ENCODE data around the gene TMEM101. TPM values are rescaled to one million over a fixed set of nuclear protein-coding genes. Genes with fewer than 3 reads are reported as not detected.
A peak's percentile ranks its signal among the peaks of the same experiment; 100 is the strongest.

Gene TMEM101
- total and polyA plus RNA-seq, 10 of the 15 experiments (the other 5 are each of a cell fraction or from before 2014, with no cell fraction given) = 18.4 to 72.5 (median 35.9) TPM

- no peak for ATAC-seq
- Histone ChIP-seq H2AFZ (ENCODE audit: control insufficient read depth, low read depth, low read length) (no peak overlapping the region), H3K27me3 (replicated peaks in 1 of 2; ENCODE audit: control insufficient read depth in 2 of 2, insufficient read depth in 2 of 2, low read length in 1 of 2) (no peaks in the 10 kb centered on the region), H3K79me2 (ENCODE audit: control insufficient read depth, insufficient read depth, low read length) (peaks cover 64% of the 10 kb centered on the region), H3K4me2 (ENCODE audit: control insufficient read depth, insufficient read depth) (no peak overlapping the region), H4K20me1 (ENCODE audit: control insufficient read depth, insufficient read depth) (no peaks in the 10 kb centered on the region), H3K36me3 (ENCODE audit: control insufficient read depth in 2 of 2, insufficient read depth in 2 of 2, low read length in 1 of 2) (peaks cover 6 to 20% of the 10 kb centered on the region in 2 experiments), H3K4me1 (ENCODE audit: control insufficient read depth, insufficient read depth, low read length) (no peaks in the 10 kb centered on the region), H3K9me3 (replicated peaks; ENCODE audit: control insufficient read depth, insufficient read depth, low read length) (no peaks in the 10 kb centered on the region), H3K9ac (ENCODE audit: control insufficient read depth, insufficient read depth, low read length) (no peak overlapping the region), H3K27ac (ENCODE audit: control insufficient read depth, insufficient read depth) (no peak overlapping the region), H3K4me3 (peak overlapping the region; percentile 41; the same call in 1 of the 2 replicates)
- intact Hi-C loops (cut with micrococcal nuclease; ENCODE audit: unreplicated experiment) (no loop called here), in situ Hi-C loops (cut with MboI) (no loop called here)
- TF ChIP-seq ZNF217 (IDR thresholded peaks at IDR 0.05) (no peak), SREBF1 (IDR thresholded peaks at IDR 0.05; ENCODE audit: low read length) (no peak), CHD1 (IDR thresholded peaks at IDR 0.05; ENCODE audit: low read depth, low read length) (no peak), MTA3 (IDR thresholded peaks at IDR 0.05; ENCODE audit: borderline replicate concordance, low read length) (no peak), ZZZ3 (IDR thresholded peaks at IDR 0.05; ENCODE audit: control insufficient read depth, insufficient read length, low read depth) (no peak), SRF (IDR thresholded peaks at IDR 0.05; ENCODE audit: low read depth in 2 of 2, low read length in 2 of 2) (no peak)
- ChIA-PET RAD21 (ENCODE audit: unreplicated experiment) (interaction anchor here (0.7 to 1.4 kb wide), 2 partner anchors 61 to 439 kb away, joined by 3 read pairs; partner anchors contain the start of gene HDAC5), CTCF (interaction anchor here (0.6 to 1.7 kb wide), 6 partner anchors 21 to 153 kb away, joined by 3 to 6 read pairs (median 4); no protein-coding TSS in a partner anchor), SMC1A (ENCODE audit: uncharacterized antibody, unreplicated experiment) (interaction anchor here (1.0 to 1.2 kb wide), 2 partner anchors 20 to 53 kb away, joined by 3 to 4 read pairs; no protein-coding TSS in a partner anchor), POLR2A (no interaction called here)
- no peak for FAIRE-seq
- WGBS (ENCODE audit: insufficient coverage, insufficient replicate concordance, low lambda C conversion rate, missing lambda C conversion rate) = 98% methylated on average over 15 of the region's 15 CpGs
- BruUV-seq (replicated peaks) = no TSS peak
- DNase-seq (ENCODE audit: low read depth, low spot score) = no peak
Measured at GRCh38 chr17:44062871-44063270, 48.1 kb upstream of the TMEM101 start.

GRCh38 chr17:44061446-44061845, 46.7 kb upstream of the TMEM101 start:
- intact Hi-C loops (cut with micrococcal nuclease; ENCODE audit: unreplicated experiment) = no loop called here
- peaks cover 8 to 20% of the 10 kb centered on the region in 2 experiments for H3K36me3 ChIP-seq (ENCODE audit: control insufficient read depth in 2 of 2, insufficient read depth in 2 of 2, low read length in 1 of 2)
- no peak overlapping the region for H3K4me3 ChIP-seq
- no peak overlapping the region for H3K27ac ChIP-seq (ENCODE audit: control insufficient read depth, insufficient read depth)
- H3K4me2 ChIP-seq (ENCODE audit: control insufficient read depth, insufficient read depth) = no peak overlapping the region
- POLR2A ChIA-PET = interaction anchor here (0.6 kb wide), 4 partner anchors 20 to 1066 kb away, joined by 3 to 5 read pairs (median 4); no protein-coding TSS in a partner anchor
- FAIRE-seq (no peak), ATAC-seq (no peak), DNase-seq (ENCODE audit: low read depth, low spot score) (no peak)
- WGBS (ENCODE audit: insufficient coverage, insufficient replicate concordance, low lambda C conversion rate, missing lambda C conversion rate) = 100% methylated on average over 1 of the region's 1 CpG
- in situ Hi-C loops (cut with MboI) = no loop called here
- H4K20me1 ChIP-seq (ENCODE audit: control insufficient read depth, insufficient read depth) = no peaks in the 10 kb centered on the region
- CTCF ChIA-PET = interaction anchor here (1.6 to 2.5 kb wide), 4 partner anchors 18 to 152 kb away, joined by 4 to 6 read pairs (median 6); no protein-coding TSS in a partner anchor
- RAD21 ChIA-PET (ENCODE audit: unreplicated experiment) = interaction anchor here (0.6 kb wide), 1 partner anchor 81 kb away, joined by 3 read pairs; no protein-coding TSS in a partner anchor
- no peaks in the 10 kb centered on the region for H3K27me3 ChIP-seq (replicated peaks in 1 of 2; ENCODE audit: control insufficient read depth in 2 of 2, insufficient read depth in 2 of 2, low read length in 1 of 2)
- no peaks in the 10 kb centered on the region for H3K9me3 ChIP-seq (replicated peaks; ENCODE audit: control insufficient read depth, insufficient read depth, low read length)
- no peak overlapping the region for H2AFZ ChIP-seq (ENCODE audit: control insufficient read depth, low read depth, low read length)
- SMC1A ChIA-PET (ENCODE audit: uncharacterized antibody, unreplicated experiment) = no interaction called here
- BruUV-seq (replicated peaks) = no TSS peak
- no peak overlapping the region for H3K9ac ChIP-seq (ENCODE audit: control insufficient read depth, insufficient read depth, low read length)
- H3K4me1 ChIP-seq (ENCODE audit: control insufficient read depth, insufficient read depth, low read length) = no peaks in the 10 kb centered on the region
- H3K79me2 ChIP-seq (ENCODE audit: control insufficient read depth, insufficient read depth, low read length) = peaks cover 60% of the 10 kb centered on the region
- TF ChIP-seq HDAC6 (IDR thresholded peaks at IDR 0.05; ENCODE audit: unreplicated experiment) (no peak), HCFC1 (IDR thresholded peaks at IDR 0.05; ENCODE audit: low read length) (no peak), PBX3 (IDR thresholded peaks at IDR 0.05; ENCODE audit: insufficient replicate concordance, low read depth, low read length) (no peak), KAT2A (conservative IDR thresholded peaks at IDR 0.05; ENCODE audit: control insufficient read depth, low read depth, low read length) (no peak), GABPA (IDR thresholded peaks at IDR 0.05; ENCODE audit: low read depth) (no peak), TCF7 (IDR thresholded peaks at IDR 0.05; ENCODE audit: borderline replicate concordance) (no peak), BACH1 (IDR thresholded peaks at IDR 0.05; ENCODE audit: borderline replicate concordance) (no peak), SPI1 (IDR thresholded peaks at IDR 0.05; ENCODE audit: borderline replicate concordance, insufficient read depth, low read depth, low read length) (no peak), SIX5 (IDR thresholded peaks at IDR 0.05; ENCODE audit: low read depth, low read length, severe bottlenecking) (no peak), CHD4 (IDR thresholded peaks at IDR 0.05) (no peak), SIN3A (IDR thresholded peaks at IDR 0.05; ENCODE audit: low read depth, low read length) (no peak)
